Myocyte (in vitro differentiated cells): ENCODE data around the gene FGD6. TPM values are rescaled to one million over a fixed set of nuclear protein-coding genes. Genes with fewer than 3 reads are reported as not detected.
"Not testable (repeated sequence)": the region's sequence is repeated elsewhere in the genome, so short reads cannot be mapped to it uniquely, and the experiment has no call there.

Experiments
- DNase-seq: peaks from one replicate; pipeline ENCODE4 v3.0.0-alpha.2; 2012; ENCODE audit warnings: low read depth
- total RNA-seq: library from RNA; depleted of rRNA; stranded (reverse); fragments of >200 nt; gene quantifications from 2 replicates; pipeline ENCODE4 v1.2.3, GENCODE V29; 2014

FGD6 gene
- total RNA-seq, 1 donor from 2014 or later = 3.1 TPM

DNA sequence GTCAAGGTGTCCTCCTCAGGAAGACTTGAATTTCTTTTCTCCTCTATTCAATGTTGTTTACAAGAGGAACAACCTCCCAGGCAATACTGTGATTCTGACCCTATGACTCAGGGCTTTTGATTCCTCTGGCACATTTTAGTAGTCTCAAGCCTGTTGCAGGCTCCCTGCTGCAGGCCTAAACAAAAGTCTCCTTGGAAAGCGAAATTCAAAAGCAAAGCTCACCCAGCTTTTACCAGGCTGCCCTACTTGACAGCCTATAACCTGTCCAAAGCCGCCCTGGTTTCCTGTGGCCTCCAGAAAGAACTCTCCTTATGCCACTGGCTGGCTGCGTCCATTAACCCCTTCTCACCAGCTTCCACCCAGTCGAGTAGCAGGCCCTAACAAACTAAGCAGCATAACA is 11.6 kb downstream of the FGD6 start:
- peak; percentile 44 for DNase-seq

DNA sequence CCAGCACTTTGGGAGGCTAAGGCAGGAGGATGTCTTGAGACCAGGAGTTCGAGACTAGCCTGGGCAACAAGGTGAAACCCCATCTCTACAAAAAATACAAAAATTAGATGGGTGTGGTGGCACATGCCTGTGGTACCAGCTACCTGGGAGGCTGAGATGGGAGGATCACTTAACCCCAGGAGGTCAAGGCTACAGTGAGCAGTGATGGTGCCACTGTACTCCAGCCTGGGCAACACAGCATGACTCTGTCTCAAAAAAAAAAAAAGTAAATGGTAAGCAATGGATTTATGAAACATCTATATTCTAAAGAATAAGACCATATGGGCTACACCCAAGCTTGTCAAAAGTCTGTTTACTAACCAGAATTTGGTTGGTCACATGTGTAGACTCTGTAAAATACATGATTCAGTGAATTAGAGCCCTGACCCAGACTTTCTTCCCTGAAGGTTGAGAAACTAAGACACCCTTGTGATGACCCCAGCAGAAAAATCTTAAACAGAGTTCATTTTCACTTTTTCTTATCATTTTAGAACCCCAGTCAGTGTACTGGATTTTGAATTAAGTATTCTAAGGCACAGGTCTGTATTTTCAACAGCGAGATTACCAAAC is 12.1 kb downstream of the FGD6 start:
- no peak for DNase-seq

DNA sequence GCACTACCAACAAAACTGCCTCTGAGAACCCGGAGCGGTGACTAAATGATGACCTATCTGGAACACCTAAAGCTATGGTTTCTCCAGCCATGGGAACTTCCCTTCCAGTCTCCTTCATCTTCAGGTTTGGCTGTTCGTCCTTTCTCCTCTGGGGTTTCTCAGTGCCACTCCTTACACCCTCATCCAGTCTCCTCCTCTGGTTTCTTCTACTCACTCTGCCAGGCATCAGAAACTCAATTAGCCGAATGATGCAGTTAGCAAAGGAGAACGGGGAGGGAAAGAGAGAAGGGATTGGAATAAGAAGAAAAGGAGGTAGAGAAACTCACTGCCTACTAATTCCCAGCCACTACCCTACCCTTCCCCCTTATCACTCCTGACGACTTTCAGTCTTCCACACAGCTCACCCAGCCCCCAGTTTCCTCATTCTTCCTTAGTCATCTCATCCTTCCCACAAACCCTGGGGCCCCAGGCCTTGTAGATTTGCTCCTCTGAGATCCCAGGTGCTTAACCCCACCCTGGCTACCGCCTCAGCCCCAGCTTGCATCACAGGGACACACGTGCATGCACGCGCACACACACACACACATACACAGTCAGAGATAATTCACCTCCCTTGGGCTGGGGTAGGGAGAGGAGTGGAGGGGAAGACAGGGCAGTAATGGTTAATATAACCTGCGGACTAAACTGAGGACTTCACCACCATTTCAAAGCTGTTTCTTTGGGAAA is 13.0 kb downstream of the FGD6 start:
- peak; percentile 22 for DNase-seq

DNA sequence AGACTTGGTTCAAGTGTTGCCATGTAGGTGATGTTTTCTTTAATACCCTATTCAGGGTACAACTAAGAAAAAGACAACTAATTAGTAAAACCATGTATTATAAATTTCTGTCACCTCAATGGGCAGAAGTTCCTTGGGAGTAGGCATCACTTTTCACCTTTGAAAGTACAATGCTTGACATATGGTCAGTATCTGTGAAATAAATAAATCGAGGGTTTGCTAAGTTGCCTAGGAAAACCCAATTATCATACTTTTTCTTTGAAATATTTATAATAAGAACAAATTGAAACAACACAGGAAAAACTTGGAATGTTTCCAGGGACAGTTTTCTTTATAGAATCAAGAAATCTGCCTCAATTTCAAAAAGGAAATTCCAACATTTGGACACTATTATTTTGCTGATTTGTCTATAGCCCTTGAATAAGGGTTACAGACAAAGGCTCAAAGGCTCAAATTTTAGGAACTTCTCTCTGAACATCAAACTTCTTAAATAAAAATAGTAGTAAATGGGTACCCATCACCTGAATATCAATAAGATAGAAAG is 13.7 kb downstream of the FGD6 start:
- no peak for DNase-seq

DNA sequence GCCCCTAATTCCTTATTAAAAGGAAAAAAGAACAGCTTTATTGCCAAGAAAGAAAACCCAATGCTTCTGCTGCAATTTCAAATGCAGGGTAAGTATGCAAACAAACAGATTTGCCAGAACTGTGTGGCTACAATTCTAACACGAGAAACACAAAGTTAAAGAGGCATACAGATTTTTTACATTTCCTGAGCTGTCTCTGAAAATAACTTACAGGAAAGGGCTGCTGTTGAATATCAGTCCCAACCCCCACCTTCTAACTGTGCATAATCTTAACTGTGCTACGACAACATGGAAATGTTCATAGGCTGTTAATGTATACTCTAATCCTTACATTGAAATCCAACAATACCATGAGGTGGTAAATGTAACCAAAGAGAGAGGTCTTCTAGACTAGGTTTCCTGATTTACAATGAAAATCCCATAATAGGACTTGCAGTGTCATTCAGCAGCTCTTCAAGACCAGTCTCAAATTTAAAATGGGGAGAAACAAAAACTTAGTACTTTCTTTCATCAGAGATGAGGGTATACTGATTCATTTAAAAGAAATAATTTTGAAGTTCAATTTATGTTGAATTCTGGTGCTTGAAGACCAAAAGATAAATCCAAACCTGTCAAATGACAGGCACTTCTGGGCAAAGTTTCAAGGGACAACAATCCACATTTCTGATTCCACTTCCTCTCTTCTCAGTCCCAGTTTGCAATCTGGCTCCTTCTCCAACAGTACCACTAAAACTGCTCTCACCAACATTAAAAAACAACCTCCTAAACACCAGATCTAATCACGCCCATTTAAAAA is 14.4 kb downstream of the FGD6 start:
- DNase-seq = peak; percentile 11

DNA sequence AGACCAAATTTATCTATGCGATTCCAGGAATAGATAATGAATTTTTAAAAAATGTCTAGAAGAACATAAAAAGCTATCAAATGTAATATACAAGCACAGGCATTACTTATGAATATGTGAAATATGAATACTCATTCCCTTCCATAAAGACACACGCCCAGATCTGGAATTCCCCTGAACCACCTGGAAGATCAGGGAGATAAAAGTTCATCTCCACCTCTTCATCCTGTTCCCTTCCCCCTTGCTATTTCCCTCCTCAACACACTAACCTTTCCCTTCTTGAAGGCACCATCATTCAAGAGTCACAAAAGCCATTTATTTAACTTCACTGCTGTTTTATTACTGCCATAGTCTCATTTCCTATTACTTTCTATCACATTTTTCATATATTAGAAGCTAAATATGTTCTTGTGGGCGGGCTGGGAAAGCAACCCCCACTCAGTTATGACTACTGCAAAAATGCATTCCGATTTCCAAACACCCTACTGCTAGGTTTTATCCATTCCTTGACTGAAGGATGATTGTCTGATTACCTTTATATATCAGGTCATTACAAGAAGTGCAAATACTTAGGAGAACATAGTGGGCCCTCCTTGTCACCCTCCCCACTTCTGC is 16.1 kb downstream of the FGD6 start:
- no peak for DNase-seq

DNA sequence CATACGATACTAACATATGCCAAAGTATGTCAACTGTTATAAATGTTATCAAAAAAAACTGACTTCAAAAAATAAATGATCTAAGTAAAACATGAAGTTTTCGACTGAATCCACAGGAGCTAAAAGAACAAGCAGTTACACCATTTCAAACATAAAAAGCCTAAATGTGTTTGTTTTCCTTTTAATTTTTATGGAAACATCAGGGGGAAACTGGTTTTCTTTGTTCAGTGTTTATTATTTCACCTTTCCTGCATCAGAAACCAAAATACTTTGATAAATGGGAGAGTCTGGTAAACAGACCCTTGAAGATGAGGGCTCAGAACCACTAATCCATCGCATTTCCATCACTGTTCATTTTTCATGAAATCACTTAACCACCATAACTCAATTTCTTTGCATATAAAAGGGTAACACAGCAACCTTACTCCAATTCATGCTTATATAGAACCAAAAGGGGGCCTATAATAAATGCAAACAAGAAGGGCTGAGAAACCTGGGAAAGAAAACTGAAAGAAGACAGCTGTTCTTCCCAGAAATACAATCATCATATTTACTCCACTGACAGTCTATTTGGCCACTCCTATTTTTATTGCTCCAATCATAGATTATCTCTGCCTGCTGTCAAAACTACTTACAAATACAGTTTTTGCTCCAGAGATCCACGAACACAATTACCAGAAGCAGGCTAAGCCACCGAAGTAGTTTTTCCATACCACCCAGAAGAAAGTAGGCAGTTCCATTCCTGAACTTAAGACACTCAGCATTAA is 17.0 kb downstream of the FGD6 start:
- no peak for DNase-seq

DNA sequence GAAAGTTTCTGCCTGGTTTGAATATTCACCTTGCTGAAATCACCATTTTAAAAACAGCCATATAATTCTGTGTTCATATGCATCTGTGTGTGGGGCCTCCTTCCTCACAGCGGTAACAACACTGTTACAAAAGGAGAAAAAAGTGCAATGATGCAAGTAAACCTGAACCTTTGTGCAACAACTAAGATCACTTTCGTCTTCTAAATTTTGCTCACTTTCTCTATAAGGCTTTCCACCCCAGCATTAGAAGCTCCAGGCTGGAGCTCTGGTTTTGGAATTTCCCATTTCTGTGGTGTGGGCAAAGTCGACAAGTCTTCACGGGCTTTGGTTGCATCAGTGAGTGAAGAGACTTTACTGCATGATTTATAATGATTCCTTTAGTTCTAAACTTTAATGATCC is 18.4 kb downstream of the FGD6 start:
- no peak for DNase-seq

DNA sequence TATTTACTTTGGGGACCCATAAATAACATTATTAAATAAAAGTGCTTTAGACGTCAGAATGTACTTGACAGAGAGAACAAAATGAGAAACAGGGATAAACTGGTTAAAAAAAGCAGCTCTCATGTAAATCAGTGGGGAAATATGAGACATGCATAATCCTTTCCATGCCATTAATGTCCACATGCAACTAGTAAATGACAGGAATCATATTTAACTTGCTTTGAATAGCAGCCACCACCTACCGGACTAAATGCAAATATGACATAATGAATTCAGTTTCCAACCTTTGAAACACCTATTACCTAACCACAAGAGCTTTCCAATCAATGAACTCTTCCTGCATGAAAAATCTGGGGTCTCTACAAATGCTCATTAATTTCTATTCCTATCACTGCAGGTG is 19.6 kb downstream of the FGD6 start:
- DNase-seq = no peak

DNA sequence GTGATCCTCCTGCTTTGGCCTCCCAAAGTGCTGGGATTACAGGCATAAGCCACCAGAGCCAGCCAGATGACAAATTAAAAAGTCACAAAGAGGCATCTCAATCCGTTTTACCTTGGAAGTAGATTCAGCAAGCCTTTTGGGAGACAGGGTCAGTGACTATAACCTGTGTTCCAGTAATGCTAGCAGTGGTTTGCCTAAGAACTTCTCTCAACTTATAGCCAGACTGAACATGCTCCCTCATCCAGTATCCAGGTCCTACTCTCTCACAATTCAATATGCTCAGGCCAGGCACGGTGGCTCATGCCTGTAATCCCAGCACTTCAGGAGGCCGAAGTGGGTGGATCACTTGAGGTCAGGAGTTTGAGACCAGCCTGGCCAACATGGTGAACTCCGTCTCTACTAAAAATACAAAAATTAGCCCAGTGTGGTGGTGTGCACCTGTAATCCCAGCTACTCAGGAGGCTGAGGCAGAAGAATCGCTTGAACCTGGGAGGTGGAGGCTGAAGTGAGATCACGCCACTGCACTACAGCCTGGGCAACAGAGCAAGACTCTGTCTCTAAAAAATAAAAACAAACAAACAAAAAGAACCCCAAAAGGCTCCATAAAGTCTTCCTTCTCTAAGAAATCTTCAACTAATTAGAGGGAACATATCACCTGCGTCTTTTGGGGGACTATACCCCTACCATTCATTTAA is 20.2 kb downstream of the FGD6 start:
- DNase-seq = not testable (repeated sequence)

DNA sequence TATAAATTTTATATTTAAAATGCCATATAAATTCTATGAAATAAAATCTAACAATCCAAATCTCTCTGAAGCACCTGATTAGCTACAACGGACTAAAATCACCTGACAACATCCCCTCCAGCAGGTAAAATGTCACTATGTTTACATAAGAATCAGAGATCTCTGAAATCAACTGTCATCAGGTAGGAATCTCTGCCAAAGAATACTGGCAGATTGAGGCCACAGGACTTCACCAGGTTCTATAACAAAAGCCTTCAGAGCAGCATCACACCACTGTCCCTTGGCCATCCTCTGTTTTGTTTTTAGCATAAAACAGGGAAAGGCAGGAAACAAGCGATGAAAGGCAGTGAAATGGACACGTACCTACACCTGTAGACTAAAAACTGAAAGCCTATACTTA is 22.1 kb downstream of the FGD6 start:
- no peak for DNase-seq

DNA sequence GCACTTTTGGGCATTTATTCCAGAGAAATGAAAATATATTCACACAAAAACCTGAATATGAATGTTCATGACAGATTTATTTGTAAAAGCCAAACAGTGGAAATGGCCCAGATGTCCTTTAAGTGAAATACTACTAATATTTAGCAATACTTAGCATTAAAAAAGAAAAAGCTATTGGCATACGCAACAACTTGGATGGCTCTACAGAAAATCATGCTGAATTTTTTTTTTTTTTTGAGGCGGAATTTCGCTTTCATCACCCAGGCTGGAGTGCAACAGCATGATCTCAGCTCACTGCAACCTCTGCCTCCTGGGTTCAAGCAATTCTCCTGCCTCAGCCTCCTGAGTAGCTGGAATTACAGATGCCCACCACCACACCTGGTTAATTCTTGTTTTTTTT is 24.1 kb downstream of the FGD6 start:
- DNase-seq = no peak

DNA sequence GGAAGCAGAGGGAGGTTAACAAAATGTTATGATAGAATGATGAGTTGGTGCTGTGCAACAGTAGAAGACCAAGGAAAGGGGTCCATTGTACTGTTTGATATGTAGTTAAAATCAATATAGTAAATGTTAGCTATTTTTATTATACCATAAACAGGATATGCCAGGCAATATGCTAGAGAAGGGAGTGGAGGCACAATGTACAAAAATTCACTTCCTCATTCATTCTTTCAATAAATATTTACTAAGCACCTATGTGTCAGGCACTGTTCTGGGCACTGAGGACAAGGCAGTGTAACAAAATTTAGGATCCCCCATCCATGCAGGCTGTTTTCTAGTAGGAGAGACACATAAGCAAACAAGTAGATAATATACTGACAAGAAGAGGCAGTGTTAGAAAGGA is 25.0 kb downstream of the FGD6 start:
- no peak for DNase-seq

DNA sequence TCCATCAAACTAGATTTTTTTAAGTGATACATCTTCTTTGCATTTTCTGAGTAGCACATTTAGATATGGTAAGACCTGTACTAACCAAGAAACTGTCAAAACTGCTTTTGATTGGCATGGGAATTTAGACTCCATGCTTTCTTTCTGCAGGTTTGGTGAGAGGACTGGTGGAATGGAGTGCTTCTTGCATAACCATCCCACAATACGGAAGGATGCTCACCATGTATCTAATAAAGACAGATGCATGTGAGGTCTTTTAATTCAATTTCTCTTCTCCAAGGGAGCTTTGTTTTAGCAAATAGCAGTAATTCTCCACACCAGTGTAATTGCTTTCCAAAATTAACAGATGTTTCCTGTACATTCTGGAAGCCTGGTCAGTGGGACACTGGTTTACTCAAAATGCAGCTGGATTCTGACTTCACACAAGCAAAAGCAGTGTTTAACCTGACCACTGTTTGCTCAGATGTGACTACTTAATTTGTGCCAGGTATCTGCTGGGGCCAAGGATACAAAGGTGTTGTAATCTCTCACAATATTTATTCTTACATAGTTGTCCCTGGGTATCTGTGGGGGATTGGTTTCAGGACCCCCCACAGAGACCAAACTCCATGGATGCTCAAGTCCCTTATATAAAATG is 26.1 kb downstream of the FGD6 start:
- DNase-seq = no peak

DNA sequence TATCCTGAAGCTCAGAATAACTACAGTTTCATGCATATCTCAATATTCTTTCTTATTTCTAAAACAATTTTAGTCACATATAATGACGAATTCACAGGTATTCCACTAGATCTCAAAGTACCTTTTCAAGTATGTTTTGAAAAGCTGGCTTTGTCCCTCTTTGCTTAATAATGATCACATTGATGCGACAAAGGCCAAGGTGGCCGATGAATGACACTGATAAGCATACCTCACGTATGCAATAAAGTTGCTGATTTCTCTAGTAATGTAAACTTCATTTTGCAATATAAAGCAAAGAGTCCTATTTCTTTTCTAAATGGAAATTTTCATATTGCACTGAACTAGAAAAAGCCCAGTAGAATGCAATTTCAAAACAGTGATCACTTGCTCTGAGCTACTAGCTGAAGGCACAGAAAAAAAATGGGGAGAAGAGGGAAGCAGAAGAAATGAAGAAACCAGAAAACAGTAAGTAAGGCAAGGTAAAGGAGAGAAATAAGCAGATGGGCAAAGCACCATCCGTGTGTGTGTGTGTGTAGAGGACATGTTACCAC is 29.3 kb downstream of the FGD6 start:
- DNase-seq = no peak

DNA sequence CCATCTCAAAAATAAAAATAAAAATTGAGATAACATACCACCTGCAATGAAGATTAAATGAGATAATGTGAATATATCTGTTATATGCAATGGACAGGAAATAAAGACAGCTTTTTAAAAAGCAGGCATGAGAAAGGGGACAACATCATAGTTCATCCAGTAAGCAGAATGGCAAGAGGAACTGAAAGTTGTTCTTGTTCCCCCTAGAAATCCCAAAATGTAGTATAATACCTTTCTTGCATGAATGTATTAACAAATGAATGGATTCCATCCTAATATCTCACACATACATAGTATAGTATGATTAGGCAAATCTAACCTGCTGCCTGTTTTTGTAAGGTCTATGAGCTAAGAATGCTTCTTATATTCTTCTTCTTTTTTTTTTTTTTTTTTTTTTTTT is 31.4 kb downstream of the FGD6 start:
- DNase-seq = no peak

DNA sequence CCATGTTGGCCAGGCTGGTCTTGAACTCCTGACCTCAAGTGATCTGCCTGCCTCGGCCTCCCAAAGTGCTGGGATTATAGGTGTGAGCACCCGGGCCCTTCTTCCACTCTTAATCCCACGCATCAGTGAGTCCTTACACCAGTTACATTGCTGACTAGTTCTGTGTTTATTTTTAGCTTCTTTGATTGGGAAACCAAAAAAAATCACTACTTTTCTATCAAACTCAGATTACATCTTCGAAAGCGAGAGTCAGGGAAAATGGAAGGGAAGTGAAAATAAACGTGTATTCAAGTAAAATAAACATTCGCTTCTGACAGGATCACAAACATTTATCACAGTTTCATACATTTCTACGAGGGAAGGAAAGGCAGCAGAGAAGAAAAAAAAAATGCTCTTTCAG is 32.2 kb downstream of the FGD6 start:
- no peak for DNase-seq

DNA sequence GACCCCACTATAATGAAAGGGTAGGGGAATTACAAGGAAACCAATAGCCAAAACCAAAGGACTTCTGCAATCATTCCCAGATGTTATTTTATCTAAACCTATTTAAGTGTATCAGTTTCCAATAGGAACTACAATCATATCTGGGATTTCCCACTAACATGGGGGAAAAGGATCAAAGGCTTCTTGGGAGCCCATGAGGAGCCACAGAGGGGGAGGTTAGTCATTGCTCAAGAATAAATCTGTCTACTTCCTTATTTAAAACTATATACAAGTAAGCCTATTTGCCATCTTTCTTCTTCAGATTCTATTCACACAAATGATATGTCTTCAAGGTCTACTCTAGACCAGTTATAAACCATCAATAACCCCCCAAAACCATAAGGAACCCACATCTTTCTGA is 33.1 kb downstream of the FGD6 start:
- no peak for DNase-seq

DNA sequence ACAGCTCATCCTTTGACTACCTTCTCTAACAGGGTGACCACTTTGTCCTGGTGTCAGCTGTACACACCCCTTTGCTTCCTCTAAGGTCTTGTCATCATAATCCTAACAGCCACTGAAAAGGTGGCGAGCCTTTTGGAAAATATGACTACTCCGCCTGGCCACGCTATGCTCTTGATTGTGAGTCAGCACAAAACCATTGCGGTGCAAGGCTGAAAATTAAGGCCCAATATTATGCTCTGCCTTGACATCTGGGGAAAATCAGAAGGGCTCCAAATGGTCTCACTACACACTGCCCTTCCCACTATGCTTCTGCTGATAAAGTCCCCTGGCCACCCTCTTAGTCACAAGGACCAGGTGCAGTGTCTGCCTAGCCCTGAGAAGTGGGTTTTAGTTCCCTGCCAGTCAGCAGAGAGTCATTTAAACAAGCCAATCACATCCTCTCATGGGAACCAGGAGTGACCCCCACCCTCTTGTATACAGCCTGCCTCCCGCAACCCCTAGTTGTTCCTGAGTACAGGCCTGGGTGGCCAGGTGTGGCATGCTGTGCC is 34.3 kb downstream of the FGD6 start:
- DNase-seq = peak; percentile 52
